Muscle layer of duodenum (tissue), 2 donors: ENCODE measurements around the gene ACSF3.

Experiments used
- H3K27ac ChIP-seq: one replicate; pipeline ENCODE4 v1.7.0; 2013; ENCODE audit warnings: mild to moderate bottlenecking, low read length
- H3K27me3 ChIP-seq: one replicate; pipeline ENCODE4 v1.7.0; 2013; ENCODE audit warnings: low read depth, mild to moderate bottlenecking, control low read depth, low read length
- H3K36me3 ChIP-seq, 2 donors: one replicate each; pipeline ENCODE4 v1.7.0; 2013; ENCODE audit warnings: low read length in 2 of 2, control low read depth in 1 of 2, mild to moderate bottlenecking in 1 of 2; ENCODE audit not compliant: insufficient read depth in 2 of 2, control insufficient read depth in 1 of 2
- H3K4me1 ChIP-seq, 2 donors: one replicate each; pipeline ENCODE4 v1.7.0; 2013; ENCODE audit warnings: low read length in 2 of 2, mild to moderate bottlenecking in 2 of 2, control low read depth in 1 of 2, moderate library complexity in 1 of 2; ENCODE audit not compliant: insufficient read depth in 2 of 2, control insufficient read depth in 1 of 2
- H3K4me3 ChIP-seq, 2 donors: one replicate each; pipeline ENCODE4 v1.7.0; 2013; ENCODE audit warnings: low read length in 2 of 2, low read depth in 1 of 2, mild to moderate bottlenecking in 1 of 2
- H3K9me3 ChIP-seq, 2 donors: one replicate each; pipeline ENCODE4 v1.7.0; 2013; ENCODE audit warnings: low read length in 2 of 2, control low read depth in 1 of 2, mild to moderate bottlenecking in 1 of 2; ENCODE audit not compliant: control insufficient read depth in 1 of 2
- donor health status: healthy.

ACSF3 gene

GRCh38 chr16:89197633-89198416 is 104.2 kb downstream of the ACSF3 start:
- Histone ChIP-seq H3K27ac (no peak overlapping the region), H3K36me3 (no peaks in the 10 kb centered on the region), H3K27me3 (peaks cover 22% of the 10 kb centered on the region), H3K4me1 (peaks cover 0 to 15% of the 10 kb centered on the region in 2 donors), H3K4me3 (no peak overlapping the region), H3K9me3 (peaks cover 0 to 4% of the 10 kb centered on the region in 2 donors)

GRCh38 chr16:89198417-89199240 is 105.0 kb downstream of the ACSF3 start:
- Histone ChIP-seq H3K36me3 (no peaks in the 10 kb centered on the region), H3K27me3 (peaks cover 28% of the 10 kb centered on the region), H3K4me3 (no peak overlapping the region), H3K9me3 (peaks cover 0 to 6% of the 10 kb centered on the region in 2 donors), H3K4me1 (peaks cover 0 to 15% of the 10 kb centered on the region in 2 donors), H3K27ac (no peak overlapping the region)

GRCh38 chr16:89199241-89200123 is 105.8 kb downstream of the ACSF3 start:
- Histone ChIP-seq H3K4me3 (no peak overlapping the region), H3K9me3 (peaks cover 0 to 6% of the 10 kb centered on the region in 2 donors), H3K36me3 (no peaks in the 10 kb centered on the region), H3K27ac (no peak overlapping the region), H3K4me1 (peaks cover 0 to 15% of the 10 kb centered on the region in 2 donors), H3K27me3 (peaks cover 28% of the 10 kb centered on the region)

- Histone ChIP-seq H3K36me3 (no peaks in the 10 kb centered on the region), H3K4me1 (peaks cover 0 to 15% of the 10 kb centered on the region in 2 donors), H3K27ac (no peak within 1 kb of the TSS), H3K9me3 (peaks cover 0 to 6% of the 10 kb centered on the region in 2 donors), H3K27me3 (peaks cover 28% of the 10 kb centered on the region), H3K4me3 (no peak within 1 kb of the TSS)
Measured at GRCh38 chr16:89200124-89200849, 106.6 kb downstream of the ACSF3 start, which contains the start of gene SLC22A31. Gene SLC22A31, minus strand, starts transcription at chr16:89200537. Its CDS starts 36 bp downstream, at chr16:89200501.

- H3K9me3 ChIP-seq = peaks cover 0 to 6% of the 10 kb centered on the region in 2 donors
- H3K27me3 ChIP-seq = peaks cover 28% of the 10 kb centered on the region
- H3K36me3 ChIP-seq = no peaks in the 10 kb centered on the region
- H3K4me3 ChIP-seq = no peak overlapping the region
- H3K4me1 ChIP-seq = peaks cover 0 to 15% of the 10 kb centered on the region in 2 donors
- no peak overlapping the region for H3K27ac ChIP-seq
Measured at GRCh38 chr16:89200850-89201411, 107.3 kb downstream of the ACSF3 start.

- Histone ChIP-seq H3K27me3 (peaks cover 28% of the 10 kb centered on the region), H3K4me3 (no peak overlapping the region), H3K4me1 (peaks cover 0 to 15% of the 10 kb centered on the region in 2 donors), H3K27ac (no peak overlapping the region), H3K36me3 (no peaks in the 10 kb centered on the region), H3K9me3 (peaks cover 0 to 6% of the 10 kb centered on the region in 2 donors)
Measured at GRCh38 chr16:89201439-89202377, 108.1 kb downstream of the ACSF3 start.

GRCh38 chr16:89202422-89203215 is 109.0 kb downstream of the ACSF3 start:
- Histone ChIP-seq H3K4me1 (peaks cover 0 to 15% of the 10 kb centered on the region in 2 donors), H3K27ac (no peak overlapping the region), H3K4me3 (no peak overlapping the region), H3K9me3 (peaks cover 0 to 6% of the 10 kb centered on the region in 2 donors), H3K36me3 (no peaks in the 10 kb centered on the region), H3K27me3 (peaks cover 28% of the 10 kb centered on the region)
